Testis (tissue), 3 donors: ENCODE results near the gene KPNA3. TPM values are rescaled to one million over a fixed set of nuclear protein-coding genes. Genes with fewer than 3 reads are reported as not detected.

Experiments
- DNase-seq: peaks from one replicate; pipeline ENCODE4 v3.0.0-alpha.2; 2019
- H3K27ac ChIP-seq, 2 donors: fragments of 200-600 bp; sonication (generic); one replicate each; pipeline ENCODE4 v1.5.1; 2019
- H3K27me3 ChIP-seq: fragments of 200-600 bp; sonication (generic); one replicate; pipeline ENCODE4 v1.5.1; 2019
- H3K36me3 ChIP-seq: fragments of 200-600 bp; sonication (generic); one replicate; pipeline ENCODE4 v1.5.1; 2017; ENCODE audit warnings: low read depth; ENCODE audit errors: missing control alignments
- H3K4me1 ChIP-seq: fragments of 200-600 bp; sonication (generic); one replicate; pipeline ENCODE4 v1.5.1; 2019
- H3K4me3 ChIP-seq, 2 donors: fragments of 200-600 bp; sonication (generic); one replicate each; pipeline ENCODE4 v1.5.1; 2017 to 2019
- H3K9me3 ChIP-seq: fragments of 200-600 bp; sonication (generic); one replicate; pipeline ENCODE4 v1.5.1; 2017
- POLR2A ChIP-seq: fragments of 450-650 bp; IDR thresholded peaks from one replicate; pipeline ENCODE4 v1.6.1; 2017; ENCODE audit warnings: antibody characterized with exemption, mild to moderate bottlenecking, moderate library complexity
- WGBS, 2 donors: methylation state at CpG; one replicate each; pipeline ENCODE4 v1.1.5; 2018; 5-methylcytosine and 5-hydroxymethylcytosine counted together
- intact Hi-C: fragments of 100-400 bp; cut with DNase I; formaldehyde crosslinking; loops from one replicate; pipeline ENCODE4 v1.15.1; 2023; ENCODE audit warnings: low total_unique reads
- polyA plus RNA-seq: library from polyadenylated mRNA; stranded (reverse); fragments of 350-450 nt; fragmentation: Illumina TruSeq; extraction: RNeasy Lipid Tissue Mini Kit (QIAGEN cat#74804); gene quantifications from one replicate; pipeline ENCODE4 v1.2.3, GENCODE V29; 2014; ENCODE audit warnings: low read depth, low replicate concordance; ENCODE audit not compliant: insufficient read depth
- total RNA-seq, 2 donors: library from RNA; depleted of rRNA; stranded (reverse); fragments of >200 nt; gene quantifications; one replicate each; pipeline ENCODE4 v1.2.3, GENCODE V29; 2016
- TF ChIP-seq, protein P1 (sequence below), 3 experiments: fragments of 450-650 bp in 2 of 3; fragments of 200-600 bp in 1 of 3; sonication (generic) in 1 of 3; IDR thresholded peaks; one replicate each; pipeline ENCODE4 v1.5.1; 2016 to 2019; ENCODE audit warnings: antibody characterized with exemption in 3 of 3, mild to moderate bottlenecking in 2 of 3, moderate library complexity in 1 of 3

The KPNA3 gene
- total and polyA plus RNA-seq, 3 donors from 2014 or later, result 39.4 to 51.3 (median 46.5) TPM

- WGBS, 2 donors, result 93 to 94% methylated on average over 6 of the region's 6 CpGs
- Histone ChIP-seq H3K4me1 (no peaks in the 10 kb centered on the region), H3K27me3 (no peaks in the 10 kb centered on the region), H3K27ac (no peak overlapping the region), H3K4me3 (no peak overlapping the region), H3K36me3 (no peaks in the 10 kb centered on the region), H3K9me3 (no peaks in the 10 kb centered on the region)
- DNase-seq, result no peak
- intact Hi-C loops, result no loop called here
- no peak for TF ChIP-seq POLR2A
- TF ChIP-seq, protein P1, sequence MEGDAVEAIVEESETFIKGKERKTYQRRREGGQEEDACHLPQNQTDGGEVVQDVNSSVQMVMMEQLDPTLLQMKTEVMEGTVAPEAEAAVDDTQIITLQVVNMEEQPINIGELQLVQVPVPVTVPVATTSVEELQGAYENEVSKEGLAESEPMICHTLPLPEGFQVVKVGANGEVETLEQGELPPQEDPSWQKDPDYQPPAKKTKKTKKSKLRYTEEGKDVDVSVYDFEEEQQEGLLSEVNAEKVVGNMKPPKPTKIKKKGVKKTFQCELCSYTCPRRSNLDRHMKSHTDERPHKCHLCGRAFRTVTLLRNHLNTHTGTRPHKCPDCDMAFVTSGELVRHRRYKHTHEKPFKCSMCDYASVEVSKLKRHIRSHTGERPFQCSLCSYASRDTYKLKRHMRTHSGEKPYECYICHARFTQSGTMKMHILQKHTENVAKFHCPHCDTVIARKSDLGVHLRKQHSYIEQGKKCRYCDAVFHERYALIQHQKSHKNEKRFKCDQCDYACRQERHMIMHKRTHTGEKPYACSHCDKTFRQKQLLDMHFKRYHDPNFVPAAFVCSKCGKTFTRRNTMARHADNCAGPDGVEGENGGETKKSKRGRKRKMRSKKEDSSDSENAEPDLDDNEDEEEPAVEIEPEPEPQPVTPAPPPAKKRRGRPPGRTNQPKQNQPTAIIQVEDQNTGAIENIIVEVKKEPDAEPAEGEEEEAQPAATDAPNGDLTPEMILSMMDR (IDR thresholded peaks at IDR 0.05), result no peak
Measured at GRCh38 chr13:49676581-49677298, 115.7 kb downstream of the KPNA3 start.

- H3K27ac ChIP-seq, result no peak overlapping the region
- no peaks in the 10 kb centered on the region for H3K27me3 ChIP-seq
- H3K4me1 ChIP-seq, result no peaks in the 10 kb centered on the region
- DNase-seq, result no peak
- intact Hi-C loops, result no loop called here
- 76 to 81% methylated on average over 5 of the region's 5 CpGs for WGBS, 2 donors
- H3K4me3 ChIP-seq, result no peak overlapping the region
- H3K9me3 ChIP-seq, result no peaks in the 10 kb centered on the region
- TF ChIP-seq, protein P1 (IDR thresholded peaks at IDR 0.05), result no peak
- TF ChIP-seq POLR2A, result no peak
- no peaks in the 10 kb centered on the region for H3K36me3 ChIP-seq
Measured at GRCh38 chr13:49670828-49671227, 121.7 kb downstream of the KPNA3 start.

DNA sequence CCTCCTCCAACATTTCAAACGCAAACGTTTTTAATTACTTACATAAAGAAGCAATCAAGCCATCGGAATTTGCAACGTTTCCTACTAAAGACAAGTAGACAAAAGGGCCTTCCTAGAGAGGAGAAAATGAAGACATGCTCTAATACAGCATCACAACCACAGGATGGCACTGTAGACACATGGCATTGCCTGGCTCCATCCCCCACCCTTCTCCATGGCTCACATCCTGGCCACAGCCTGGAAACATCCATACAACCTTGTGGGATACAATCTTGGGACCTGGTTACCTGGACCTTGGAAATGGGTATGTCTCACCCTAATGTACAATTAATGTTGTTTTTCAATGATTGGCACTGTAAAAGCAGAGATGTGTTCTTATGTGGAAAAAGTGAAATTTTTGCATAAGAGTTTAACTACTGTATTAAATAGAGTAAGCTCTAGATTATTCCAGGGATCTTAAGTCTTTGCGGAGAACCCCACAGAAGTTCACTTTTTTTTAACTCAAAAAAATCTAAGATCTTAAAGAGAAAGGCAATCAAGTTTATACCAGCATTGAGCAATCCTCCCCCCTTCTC, 122.7 kb downstream of the KPNA3 start:
- intact Hi-C loops, result no loop called here
- no peak overlapping the region for H3K27ac ChIP-seq
- WGBS, 2 donors, result 60 to 62% methylated on average over 5 of the region's 5 CpGs
- no peaks in the 10 kb centered on the region for H3K4me1 ChIP-seq
- H3K4me3 ChIP-seq, result no peak overlapping the region
- DNase-seq, result peak; percentile 70
- H3K27me3 ChIP-seq, result no peaks in the 10 kb centered on the region
- no peak for TF ChIP-seq POLR2A
- TF ChIP-seq, protein P1 (IDR thresholded peaks at IDR 0.05), result peak in 2 of 3 experiments; percentile 17 to 40
- no peaks in the 10 kb centered on the region for H3K9me3 ChIP-seq
- H3K36me3 ChIP-seq, result no peaks in the 10 kb centered on the region

- 86 to 89% methylated on average over 1 to 2 of the region's 2 CpGs for WGBS, 2 donors
- DNase-seq, result no peak
- no peaks in the 10 kb centered on the region for H3K27me3 ChIP-seq
- intact Hi-C loops, result no loop called here
- no peaks in the 10 kb centered on the region for H3K36me3 ChIP-seq
- TF ChIP-seq POLR2A, result no peak
- TF ChIP-seq, protein P1 (IDR thresholded peaks at IDR 0.05), result no peak
- H3K4me1 ChIP-seq, result no peaks in the 10 kb centered on the region
- H3K9me3 ChIP-seq, result no peaks in the 10 kb centered on the region
- H3K4me3 ChIP-seq, result no peak overlapping the region
- H3K27ac ChIP-seq, result no peak overlapping the region
Measured at GRCh38 chr13:49667773-49668172, 124.7 kb downstream of the KPNA3 start.

GRCh38 chr13:49664606-49665005, 127.9 kb downstream of the KPNA3 start:
- Histone ChIP-seq H3K27me3 (no peaks in the 10 kb centered on the region), H3K4me3 (no peak overlapping the region), H3K9me3 (no peaks in the 10 kb centered on the region), H3K4me1 (no peaks in the 10 kb centered on the region), H3K36me3 (no peaks in the 10 kb centered on the region), H3K27ac (no peak overlapping the region)
- WGBS, 2 donors, result 76 to 87% methylated on average over 4 of the region's 4 CpGs
- intact Hi-C loops, result no loop called here
- no peak for DNase-seq
- no peak for TF ChIP-seq POLR2A
- TF ChIP-seq, protein P1 (IDR thresholded peaks at IDR 0.05), result no peak
